GM19193 (cell line): ENCODE results near the gene UGGT1.

Source experiments
- POLR2A ChIP-seq: IDR thresholded peaks from 4 replicates; pipeline ENCODE4 v1.6.1; 2011; ENCODE audit not compliant: insufficient read depth, insufficient read length; ENCODE audit errors: extremely low read depth

Gene UGGT1

DNA sequence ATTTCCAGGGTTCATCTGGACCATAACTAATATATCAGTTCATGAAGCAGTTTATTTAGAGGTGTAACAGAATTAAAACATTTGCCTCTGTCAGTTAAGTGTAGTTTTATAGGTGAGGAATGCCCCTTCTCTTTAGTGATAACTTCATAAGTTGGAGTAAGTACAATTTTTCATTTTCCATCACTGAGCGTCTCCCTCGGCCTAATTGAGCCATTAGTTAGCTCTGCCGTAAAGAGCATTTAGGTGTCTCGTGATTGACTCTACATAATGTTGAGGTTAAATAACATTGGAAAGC, 88.4 kb downstream of the UGGT1 start:
- no peak for TF ChIP-seq POLR2A

DNA sequence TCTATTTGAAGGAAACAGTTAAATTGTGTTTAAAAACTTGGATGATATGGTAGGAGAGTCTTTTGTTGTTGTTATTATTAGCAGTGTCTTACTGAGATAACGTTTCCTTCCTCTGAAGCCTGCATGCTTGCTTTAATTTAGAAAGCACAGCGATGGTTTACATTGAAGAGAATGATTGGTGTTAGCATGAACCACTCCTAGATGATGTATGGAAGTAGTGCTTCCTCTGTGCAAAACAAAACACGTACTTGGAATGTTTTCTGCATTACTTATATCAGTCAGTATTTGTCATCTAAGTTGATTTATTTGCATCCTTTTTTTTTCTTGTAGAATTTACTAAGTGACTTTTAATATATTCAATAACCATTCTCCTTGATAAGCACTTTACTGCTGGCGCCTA, 89.0 kb downstream of the UGGT1 start:
- no peak for TF ChIP-seq POLR2A

DNA sequence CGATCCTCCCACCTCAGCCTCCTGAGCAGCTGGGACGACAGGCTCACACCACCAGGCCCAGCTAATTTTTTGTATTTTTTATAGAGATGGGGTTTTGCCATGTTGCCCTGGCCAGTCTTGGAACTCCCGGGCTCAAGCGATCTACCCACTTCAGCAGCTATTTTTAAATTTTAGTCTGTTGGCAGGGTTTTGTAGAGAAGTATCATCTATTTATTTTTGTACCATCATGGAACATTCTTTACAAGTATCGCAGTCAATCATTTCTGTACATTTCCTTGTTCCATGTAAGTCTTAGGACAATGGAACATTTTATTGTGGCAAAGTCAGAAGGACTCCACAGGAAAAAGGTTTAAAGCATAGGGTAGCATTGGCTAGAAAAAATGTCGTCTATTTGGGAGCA, 94.6 kb downstream of the UGGT1 start:
- TF ChIP-seq POLR2A: no peak

DNA sequence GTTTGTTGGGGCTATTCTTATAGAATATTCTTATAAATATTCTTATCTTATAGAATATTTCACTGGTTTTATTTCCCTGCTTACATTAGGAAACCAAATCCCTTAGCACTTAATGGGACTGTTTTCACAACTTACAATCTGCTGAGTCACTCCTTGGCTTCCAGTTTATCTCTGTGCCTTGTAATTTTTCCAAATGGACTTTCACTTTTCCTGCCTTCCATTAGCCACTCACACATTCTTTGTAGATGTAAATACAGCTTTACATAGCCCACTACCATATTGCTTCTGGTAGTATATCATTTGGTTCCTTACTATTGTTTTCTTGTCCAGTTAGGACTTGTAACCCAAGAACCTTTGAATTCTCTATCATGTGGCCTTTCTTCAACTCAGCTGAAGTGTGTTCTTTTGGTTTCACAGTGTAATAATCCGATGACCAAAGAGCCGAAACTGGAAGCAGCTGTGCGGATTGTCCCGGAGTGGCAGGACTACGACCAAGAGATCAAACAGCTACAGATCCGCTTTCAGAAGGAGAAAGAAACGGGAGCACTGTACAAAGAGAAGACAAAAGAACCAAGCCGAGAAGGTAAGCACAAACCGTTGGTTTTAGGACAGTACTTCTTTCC, 96.1 kb downstream of the UGGT1 start:
- no peak for TF ChIP-seq POLR2A

DNA sequence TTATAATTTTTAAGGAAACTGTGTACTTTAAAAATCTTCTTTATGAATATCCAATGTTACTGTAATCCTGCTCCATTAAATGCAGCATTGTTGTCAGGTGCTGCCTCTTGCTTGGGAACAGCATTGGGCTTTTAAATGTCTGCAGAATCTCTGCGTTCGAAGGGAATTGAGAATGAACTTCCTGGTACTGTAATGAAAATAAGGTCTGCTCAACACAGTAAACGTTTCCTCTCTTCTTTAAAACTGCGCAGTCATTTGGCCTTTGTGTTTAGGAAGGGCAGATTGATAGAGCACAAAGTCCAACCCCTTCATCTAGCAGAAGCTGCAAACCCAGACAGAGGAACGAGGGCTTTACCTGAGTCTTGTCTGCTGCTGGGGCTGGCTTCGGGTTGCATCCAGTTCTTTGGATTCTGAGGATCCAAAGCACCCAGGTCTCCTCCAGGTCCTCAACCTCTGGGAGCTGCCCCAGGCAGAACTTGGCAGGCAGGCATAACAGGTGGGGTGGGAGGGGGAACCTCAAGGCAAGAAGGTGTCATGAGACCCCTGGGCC, 104.5 kb downstream of the UGGT1 start:
- TF ChIP-seq POLR2A: no peak

DNA sequence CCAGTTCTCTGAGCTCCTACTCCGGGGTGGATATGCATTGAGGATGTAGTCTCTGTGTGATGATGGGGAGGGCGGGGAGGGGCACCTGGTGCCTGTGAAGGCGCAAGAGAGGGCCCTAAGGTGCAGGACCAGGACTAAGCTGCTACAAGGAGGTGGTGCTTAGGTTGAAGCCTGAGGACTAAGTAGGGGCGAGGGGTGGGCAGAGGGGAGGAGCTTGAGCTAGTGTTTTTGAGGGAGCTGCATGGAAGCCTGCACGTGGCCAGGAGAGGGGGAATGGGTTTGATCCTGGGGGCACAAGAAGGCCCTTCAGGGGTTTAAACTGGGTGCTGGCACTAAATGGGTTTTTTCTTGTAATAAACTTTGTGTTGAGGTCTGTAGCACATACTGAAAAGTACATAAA, 105.0 kb downstream of the UGGT1 start:
- TF ChIP-seq POLR2A: no peak

DNA sequence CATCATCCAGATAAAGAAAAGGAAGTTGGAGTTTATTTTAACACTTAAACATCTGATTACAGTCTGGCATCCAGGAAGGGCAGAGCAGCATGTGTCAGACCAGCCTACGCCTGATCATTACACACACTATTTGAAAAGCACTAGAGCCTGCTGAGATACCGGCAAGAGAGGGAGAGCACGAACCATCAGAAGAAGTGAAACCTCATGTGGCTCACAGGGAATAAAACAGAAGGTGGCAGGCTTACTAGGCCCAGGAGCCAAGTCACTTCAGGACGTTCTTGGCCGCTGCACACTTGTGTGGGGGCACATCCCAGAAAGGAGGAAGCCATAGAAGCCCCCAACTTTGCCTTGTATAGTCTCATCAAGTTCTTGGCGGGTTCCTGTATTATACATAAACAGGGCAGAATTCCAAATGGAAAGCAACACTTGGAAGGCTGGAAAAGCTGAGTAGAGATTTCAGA, 105.5 kb downstream of the UGGT1 start:
- no peak for TF ChIP-seq POLR2A

DNA sequence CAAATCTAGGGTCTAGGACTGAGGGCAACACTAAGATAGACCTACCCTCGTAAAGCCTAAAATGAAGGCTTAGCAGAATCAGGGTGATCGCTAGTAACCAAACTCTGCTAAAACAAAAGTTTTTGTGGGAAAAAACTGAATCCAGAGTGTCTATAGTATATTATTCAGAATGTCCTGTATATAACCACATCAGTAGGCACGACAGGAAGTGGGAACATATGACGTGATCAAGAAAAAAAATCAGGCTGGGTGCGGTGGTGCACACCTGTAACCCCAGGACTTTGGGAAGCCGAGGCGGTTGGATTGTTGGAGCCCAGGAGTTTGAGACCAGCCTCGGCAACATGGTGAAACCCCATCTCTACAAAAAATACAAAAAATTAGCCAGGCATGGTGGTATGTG, 106.1 kb downstream of the UGGT1 start:
- TF ChIP-seq POLR2A: no peak

DNA sequence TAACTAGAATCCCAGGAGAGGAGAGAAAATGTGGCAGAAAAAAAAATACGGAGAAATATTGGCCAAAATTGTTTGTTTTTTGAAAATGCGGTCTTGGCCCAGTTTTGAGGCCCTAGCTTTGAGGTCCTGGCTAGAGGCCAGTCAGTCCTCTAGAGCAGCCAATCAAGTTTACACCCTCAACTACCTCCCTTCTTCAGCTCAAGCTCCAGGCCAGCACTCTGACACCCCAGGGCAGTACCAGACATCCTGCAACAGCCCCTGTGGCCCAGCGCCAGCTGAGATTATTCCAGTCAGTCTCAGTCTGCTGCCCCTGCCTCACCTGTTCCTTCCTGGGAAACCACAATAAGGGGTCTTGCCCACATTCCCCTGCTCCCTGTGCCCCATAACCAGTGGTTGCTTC, 107.7 kb downstream of the UGGT1 start:
- no peak for TF ChIP-seq POLR2A

DNA sequence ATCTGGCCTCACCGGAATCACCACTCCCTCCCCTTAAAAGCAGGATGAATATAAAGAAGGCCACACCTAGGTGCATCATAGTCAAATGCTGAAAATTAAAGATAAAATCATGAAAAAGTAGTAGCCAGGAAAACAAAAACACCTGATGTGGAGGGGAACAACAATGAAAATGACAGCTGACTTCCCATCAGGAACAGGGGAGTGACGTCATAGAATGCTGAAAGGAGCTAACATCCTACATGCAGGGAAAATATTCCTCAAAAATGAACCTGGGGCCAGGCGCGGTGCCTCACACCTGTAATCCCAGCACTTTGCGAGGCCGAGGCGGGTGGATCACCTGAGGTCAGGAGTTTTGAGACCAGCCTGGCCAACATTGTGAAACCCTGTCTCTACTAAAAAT, 108.1 kb downstream of the UGGT1 start:
- no peak for TF ChIP-seq POLR2A

DNA sequence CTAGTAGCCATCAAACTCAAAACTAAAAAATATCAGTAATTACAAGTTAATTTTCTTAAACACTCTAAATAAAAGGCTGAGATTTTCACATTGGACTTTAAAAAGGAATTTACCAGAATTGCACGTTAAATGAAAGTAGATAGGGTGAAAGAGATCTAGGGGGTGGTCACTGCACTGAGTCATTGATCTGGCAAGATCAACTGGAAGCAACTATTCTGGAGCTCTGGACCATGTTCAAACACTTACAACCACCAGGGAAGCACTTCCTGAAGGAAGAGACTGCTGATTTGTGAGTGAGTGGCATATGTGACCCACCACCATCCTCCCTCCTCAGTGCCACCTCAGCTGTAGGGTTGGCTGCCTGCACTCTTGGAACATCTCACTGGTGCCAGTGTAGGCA, 111.8 kb downstream of the UGGT1 start:
- no peak for TF ChIP-seq POLR2A

DNA sequence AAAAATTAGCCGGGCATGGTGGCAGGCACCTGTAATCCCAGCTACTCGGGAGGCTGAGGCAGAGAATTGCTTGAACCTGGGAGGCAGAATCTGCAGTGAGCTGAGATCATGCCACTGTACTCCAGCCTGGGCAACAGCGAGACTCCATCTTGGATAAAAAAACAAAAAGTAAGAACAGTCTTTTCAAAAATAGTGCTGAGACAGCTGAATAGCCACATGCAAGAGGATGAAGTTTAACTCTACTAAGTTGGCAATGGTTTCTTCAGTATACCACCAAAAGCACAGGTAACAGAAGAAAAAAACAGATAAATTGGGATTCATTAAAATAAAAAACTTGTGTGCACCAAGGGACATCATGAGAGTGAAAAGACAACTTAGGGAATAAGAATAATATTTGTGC, 115.2 kb downstream of the UGGT1 start:
- TF ChIP-seq POLR2A: no peak

DNA sequence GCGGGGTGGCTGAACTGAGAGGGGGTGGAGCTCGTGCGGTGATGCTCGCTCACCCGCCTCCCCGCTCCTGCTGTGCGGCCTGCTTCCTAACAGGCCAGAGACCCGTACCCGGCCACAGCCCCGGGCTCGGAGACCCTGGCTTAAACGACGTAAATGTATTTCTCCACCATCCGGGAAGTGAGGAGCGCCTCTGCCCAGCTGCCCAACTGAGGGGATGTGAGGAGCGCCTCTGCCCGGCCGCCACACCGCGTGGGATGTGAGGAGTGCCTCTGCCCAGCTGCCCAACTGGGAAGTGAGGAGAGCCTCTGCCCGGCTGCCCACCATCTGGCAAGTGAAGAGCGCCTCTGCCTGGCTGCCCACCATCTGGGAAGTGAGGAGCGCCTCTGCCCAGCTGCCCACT, 117.0 kb downstream of the UGGT1 start:
- no peak for TF ChIP-seq POLR2A

DNA sequence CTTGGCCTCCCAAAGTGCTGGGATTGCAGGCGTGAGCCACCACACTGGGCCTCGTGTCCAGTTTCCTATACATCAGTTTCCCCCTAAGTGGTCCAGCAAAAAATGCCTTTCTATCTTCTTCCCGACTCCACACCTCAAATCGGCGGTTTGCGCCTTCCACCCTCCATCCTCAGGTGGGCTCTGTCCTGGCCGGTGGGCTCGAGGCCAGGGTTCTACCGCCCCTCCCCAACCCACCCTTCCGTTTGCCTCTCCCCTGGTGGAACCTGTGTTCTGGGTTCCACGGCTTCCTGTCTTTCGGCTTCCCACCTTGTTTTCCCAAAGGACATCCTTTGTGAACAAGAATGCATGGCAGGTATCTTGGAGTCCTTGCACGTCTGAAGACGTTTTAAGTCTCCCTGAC, 123.3 kb downstream of the UGGT1 start:
- TF ChIP-seq POLR2A: no peak

DNA sequence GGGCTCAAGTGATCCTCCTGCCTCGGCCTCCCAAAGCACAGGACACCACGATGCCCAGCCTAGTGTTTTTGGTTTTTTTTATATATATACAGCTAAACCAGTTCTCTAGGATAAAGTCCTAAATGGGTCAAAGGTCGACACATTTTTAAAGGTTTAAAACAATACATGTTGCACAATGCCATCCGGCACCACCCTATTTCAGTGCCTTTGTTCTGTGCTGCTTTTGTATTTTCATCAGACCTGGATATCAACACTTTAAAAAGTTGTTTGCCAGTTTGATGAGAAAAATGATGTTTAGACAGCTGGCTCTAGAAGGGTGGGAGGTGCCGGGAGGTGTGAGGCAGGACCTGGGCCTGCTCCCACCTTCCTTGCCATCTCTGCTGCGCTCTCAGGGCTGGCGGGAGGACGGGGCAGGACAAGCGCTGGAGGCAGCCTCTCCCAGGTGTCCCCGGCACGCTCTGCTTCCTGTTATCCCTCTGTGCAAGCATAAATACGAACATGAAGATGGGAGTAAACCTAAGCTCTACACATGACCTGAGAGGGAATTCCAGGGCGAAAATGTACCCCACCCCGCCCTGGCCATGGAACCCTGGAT, 124.0 kb downstream of the UGGT1 start:
- no peak for TF ChIP-seq POLR2A

DNA sequence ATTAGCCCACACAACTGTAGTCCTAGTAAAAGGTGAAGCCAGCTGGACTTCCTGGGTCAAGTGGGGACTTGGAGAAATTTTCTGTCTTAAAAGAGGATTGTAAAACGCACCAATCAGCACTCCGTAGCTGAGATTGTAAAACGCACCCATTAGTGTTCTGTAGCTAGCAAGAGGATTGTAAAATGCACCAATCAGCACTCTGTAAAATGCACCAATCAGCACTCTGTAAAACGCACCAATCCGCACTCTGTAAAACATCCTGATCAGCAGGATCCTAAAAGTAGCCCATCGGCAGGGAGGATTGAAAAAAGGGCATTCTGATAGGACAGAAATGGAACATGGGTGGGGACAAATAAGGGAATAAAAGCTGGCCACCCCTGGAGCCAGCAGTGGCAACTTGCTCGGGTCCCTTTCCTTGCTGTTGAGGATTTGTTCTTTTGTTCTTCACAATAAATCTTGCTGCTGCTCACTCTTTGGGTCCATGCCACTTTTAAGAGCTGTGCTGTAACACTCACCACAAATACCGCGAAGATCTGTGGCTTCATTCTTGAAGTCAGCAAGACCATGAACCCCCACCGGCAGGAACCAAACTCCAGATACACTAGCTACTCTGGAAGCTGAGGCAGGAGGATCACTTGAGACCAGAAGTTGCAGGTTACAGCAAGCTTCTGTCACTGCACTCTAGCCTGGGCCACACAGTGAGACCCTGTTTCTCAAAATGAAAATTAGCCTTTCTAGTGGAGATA, 125.1 kb downstream of the UGGT1 start:
- TF ChIP-seq POLR2A: no peak
